PC-9 (cell line): Measurements from ENCODE around the gene MAPRE3.

ENCODE experiments used
- CTCF ChIP-seq: fragments of 200-600 bp; sonication (generic); conservative IDR thresholded peaks from 2 replicates; pipeline ENCODE4 v1.6.1; 2017; ENCODE audit warnings: mixed run types, antibody characterized with exemption, mild to moderate bottlenecking, moderate library complexity
- EZH2 ChIP-seq: fragments of 200-600 bp; sonication (generic); IDR thresholded peaks from 2 replicates; pipeline ENCODE4 v1.8.0; 2017; ENCODE audit warnings: antibody characterized with exemption, low read depth

- no peak for TF ChIP-seq CTCF
- no peak for TF ChIP-seq EZH2
Observed at GRCh38 chr2:26986576-26986975, 16.1 kb downstream of the MAPRE3 start.
